IMR-90 (cell line): Measurements from ENCODE around the gene USP12. TPM values are rescaled to one million over a fixed set of nuclear protein-coding genes. Genes with fewer than 3 reads are reported as not detected.

Experiments used
- ATAC-seq: fragments of 200-7000 bp; cut with Tn5 transposase; 2 replicates; pipeline ENCODE4 v1.9.1; 2020; ENCODE audit warnings: low read depth, mild to moderate bottlenecking, moderate library complexity
- BruUV-seq: library from RNA; stranded (reverse); fragments of 400-500 nt; replicated peaks from 2 replicates; lab custom pipeline; 2021; lab: Mats Ljungman, UMichigan
- CTCF ChIA-PET: fragments of 300-600 bp; formaldehyde crosslinking; extraction: SDS; loops from one replicate; lab custom pipeline; 2021; ENCODE audit warnings: antibody characterized with exemption; lab: Yijun Ruan, JAX
- POLR2A ChIA-PET: fragments of 300-600 bp; sonication (Branson Sonifier 250); formaldehyde crosslinking; loops from one replicate; lab custom pipeline; 2022; ENCODE audit warnings: antibody characterized with exemption; ENCODE audit not compliant: unreplicated experiment; lab: Charles Lee
- DNase-seq: peaks from one replicate; pipeline ENCODE4 v3.0.0; 2013
- H2AFZ ChIP-seq: replicated peaks from 2 replicates; pipeline ENCODE3; 2013; ENCODE audit warnings: low read length, mild to moderate bottlenecking; ENCODE audit not compliant: poor library complexity
- H2AK5ac ChIP-seq: 2 replicates; pipeline ENCODE4 v1.6.1; 2013; ENCODE audit warnings: low read depth, low read length, inconsistent platforms
- H2AK9ac ChIP-seq: replicated peaks from 2 replicates; pipeline ENCODE3; 2013; ENCODE audit warnings: mild to moderate bottlenecking, low read depth, low read length, moderate library complexity; ENCODE audit not compliant: poor library complexity
- H2BK120ac ChIP-seq: 2 replicates; pipeline ENCODE4 v1.6.1; 2013; ENCODE audit warnings: low read depth, low read length, inconsistent platforms
- H2BK15ac ChIP-seq: 3 replicates; pipeline ENCODE4 v1.6.1; 2013; ENCODE audit warnings: low read depth, low read length, inconsistent platforms
- H2BK20ac ChIP-seq: 2 replicates; pipeline ENCODE4 v1.6.1; 2013; ENCODE audit warnings: low read depth, mild to moderate bottlenecking, inconsistent platforms, low read length, moderate library complexity
- H2BK5ac ChIP-seq: 2 replicates; pipeline ENCODE4 v1.6.1; 2013; ENCODE audit warnings: mild to moderate bottlenecking, low read depth, low read length, inconsistent platforms; ENCODE audit not compliant: poor library complexity, severe bottlenecking
- H3K14ac ChIP-seq: replicated peaks from 2 replicates; pipeline ENCODE4 v1.6.1; 2013; ENCODE audit warnings: low read depth, low read length, inconsistent platforms
- H3K18ac ChIP-seq: 2 replicates; pipeline ENCODE4 v1.6.1; 2013; ENCODE audit warnings: low read depth, low read length, control low read depth
- H3K23ac ChIP-seq: 2 replicates; pipeline ENCODE4 v1.6.1; 2013; ENCODE audit warnings: low read depth, low read length, inconsistent platforms
- H3K27ac ChIP-seq: 2 replicates; pipeline ENCODE4 v1.5.1; 2013; ENCODE audit warnings: mild to moderate bottlenecking, control low read depth, low read length; ENCODE audit not compliant: insufficient read depth
- H3K27me3 ChIP-seq: 2 replicates; pipeline ENCODE4 v1.6.1; 2013; ENCODE audit warnings: low read length; ENCODE audit not compliant: control insufficient read depth, insufficient read depth
- H3K36me3 ChIP-seq: 2 replicates; pipeline ENCODE4 v1.6.1; 2013; ENCODE audit warnings: low read length, mixed read lengths; ENCODE audit not compliant: control insufficient read depth, insufficient read depth
- H3K4ac ChIP-seq: 2 replicates; pipeline ENCODE4 v1.6.1; 2013; ENCODE audit warnings: low read depth, low read length, inconsistent platforms
- H3K4me1 ChIP-seq: 2 replicates; pipeline ENCODE4 v1.6.1; 2013; ENCODE audit warnings: low read length, mixed read lengths; ENCODE audit not compliant: control insufficient read depth, insufficient read depth
- H3K4me2 ChIP-seq: 2 replicates; pipeline ENCODE4 v1.6.1; 2013; ENCODE audit warnings: low read depth, mild to moderate bottlenecking, control low read depth, low read length, moderate library complexity
- H3K4me3 ChIP-seq: 2 replicates; pipeline ENCODE4 v1.5.1; 2013; ENCODE audit warnings: low read depth, mild to moderate bottlenecking, control low read depth, low read length, moderate library complexity; ENCODE audit not compliant: insufficient read depth
- H3K56ac ChIP-seq: 2 replicates; pipeline ENCODE4 v1.6.1; 2013; ENCODE audit warnings: low read length, inconsistent platforms; ENCODE audit not compliant: insufficient read depth; ENCODE audit errors: extremely low read depth
- H3K79me1 ChIP-seq, 2 experiments: 2 replicates each; pipeline ENCODE4 v1.6.1; 2013; ENCODE audit warnings: low read length in 2 of 2, inconsistent platforms in 1 of 2, low read depth in 1 of 2
- H3K9ac ChIP-seq: 2 replicates; pipeline ENCODE4 v1.6.1; 2013; ENCODE audit warnings: low read depth, low read length, control low read depth
- H3K9me1 ChIP-seq: 2 replicates; pipeline ENCODE4 v1.6.1; 2013; ENCODE audit warnings: low read length, inconsistent platforms; ENCODE audit not compliant: insufficient read depth
- H3K9me3 ChIP-seq: 2 replicates; pipeline ENCODE4 v1.6.1; 2013; ENCODE audit warnings: low read length; ENCODE audit not compliant: control insufficient read depth, insufficient read depth
- H4K20me1 ChIP-seq: 2 replicates; pipeline ENCODE4 v1.6.1; 2013; ENCODE audit warnings: low read length, inconsistent platforms; ENCODE audit not compliant: insufficient read depth
- H4K5ac ChIP-seq: 2 replicates; pipeline ENCODE4 v1.6.1; 2013; ENCODE audit warnings: mild to moderate bottlenecking, low read depth, low read length, control low read depth
- H4K8ac ChIP-seq, 2 experiments: 2 replicates each; pipeline ENCODE4 v1.6.1; 2013; ENCODE audit warnings: low read depth in 2 of 2, low read length in 2 of 2, control low read depth in 1 of 2, inconsistent platforms in 1 of 2
- H4K91ac ChIP-seq: 2 replicates; pipeline ENCODE4 v1.6.1; 2013; ENCODE audit warnings: low read depth, low read length, inconsistent platforms; ENCODE audit not compliant: insufficient read depth
- BHLHE40 ChIP-seq: fragments of 150-350 bp; IDR thresholded peaks from 2 replicates; pipeline ENCODE4 v1.6.1; 2016; ENCODE audit warnings: mild to moderate bottlenecking, low read depth, low read length
- CEBPB ChIP-seq: IDR thresholded peaks from 2 replicates; pipeline ENCODE4 v1.6.1; 2012; ENCODE audit warnings: low read depth, low read length, improper control_type of control experiment
- CHD1 ChIP-seq: IDR thresholded peaks from 2 replicates; pipeline ENCODE4 v1.6.1; 2012; ENCODE audit warnings: low read depth, low read length, improper control_type of control experiment
- MAFK ChIP-seq: IDR thresholded peaks from 2 replicates; pipeline ENCODE4 v1.6.1; 2012; ENCODE audit warnings: low read depth, low read length, improper control_type of control experiment
- MAZ ChIP-seq: IDR thresholded peaks from 2 replicates; pipeline ENCODE4 v1.6.1; 2012; ENCODE audit warnings: low read depth, mild to moderate bottlenecking, low read length, improper control_type of control experiment, moderate library complexity, borderline replicate concordance
- MXI1 ChIP-seq: IDR thresholded peaks from 2 replicates; pipeline ENCODE4 v1.6.1; 2012; ENCODE audit warnings: low read depth, mild to moderate bottlenecking, low read length, moderate library complexity, borderline replicate concordance
- NFE2L2 ChIP-seq: fragments of 150-350 bp; IDR thresholded peaks from 2 replicates; pipeline ENCODE4 v1.6.1; 2016; ENCODE audit warnings: low read depth, mild to moderate bottlenecking, low read length
- POLR2A ChIP-seq: IDR thresholded peaks from 2 replicates; pipeline ENCODE4 v1.6.1; 2012; ENCODE audit warnings: mild to moderate bottlenecking, low read depth, low read length
- RCOR1 ChIP-seq: IDR thresholded peaks from 2 replicates; pipeline ENCODE4 v1.6.1; 2012; ENCODE audit warnings: mild to moderate bottlenecking, low read length, improper control_type of control experiment; ENCODE audit not compliant: insufficient replicate concordance
- WGBS, 2 experiments: methylation state at CpG; one replicate each; pipeline versions ENCODE4 v1.1.5 to v1.1.7; 2013; ENCODE audit warnings: missing lambda C conversion rate in 2 of 2; ENCODE audit not compliant: insufficient read length in 1 of 2; ENCODE audit errors: extremely low coverage in 2 of 2; 5-methylcytosine and 5-hydroxymethylcytosine counted together
- dilution Hi-C: fragments of 300-500 bp; cut with HindIII; formaldehyde crosslinking; loops from one replicate; pipeline ENCODE4 v1.14.3; 2018; ENCODE audit warnings: low sequenced_read_pairs; ENCODE audit not compliant: unreplicated experiment
- in situ Hi-C: fragments of 300-500 bp; cut with MboI; formaldehyde crosslinking; loops from 3 replicates; pipeline ENCODE4 v1.14.3; 2019; ENCODE audit warnings: low sequenced_read_pairs, inconsistent platforms, mixed read lengths
- intact Hi-C: fragments of 100-400 bp; cut with micrococcal nuclease; formaldehyde crosslinking; loops from 2 replicates; pipeline ENCODE4 v1.10.0; 2022
- polyA plus RNA-seq, 3 experiments: library from polyadenylated mRNA; depleted of rRNA; stranded (reverse); fragments of >200 nt; gene quantifications; 2 replicates each; pipeline ENCODE4 v1.2.3, GENCODE V29; 2012; ENCODE audit warnings: low replicate concordance in 1 of 3
- total RNA-seq: library from RNA; depleted of rRNA; stranded (reverse); fragments of >200 nt; gene quantifications from 2 replicates; pipeline ENCODE4 v1.2.3, GENCODE V29; 2012
- TF ChIP-seq, protein P1 (sequence below): fragments of 150-350 bp; IDR thresholded peaks from 2 replicates; pipeline ENCODE4 v1.6.1; 2017; ENCODE audit warnings: mild to moderate bottlenecking, antibody characterized with exemption, low read length, low read depth
- TF ChIP-seq, protein P2 (sequence below): fragments of 150-350 bp; IDR thresholded peaks from 2 replicates; pipeline ENCODE4 v1.6.1; 2016; ENCODE audit warnings: low read depth, mild to moderate bottlenecking, low read length, moderate library complexity, borderline replicate concordance

USP12 gene
- total and polyA plus RNA-seq, 2 of the 4 experiments (the other 2 are of a cell fraction): 11.8 to 16.5 TPM

DNA sequence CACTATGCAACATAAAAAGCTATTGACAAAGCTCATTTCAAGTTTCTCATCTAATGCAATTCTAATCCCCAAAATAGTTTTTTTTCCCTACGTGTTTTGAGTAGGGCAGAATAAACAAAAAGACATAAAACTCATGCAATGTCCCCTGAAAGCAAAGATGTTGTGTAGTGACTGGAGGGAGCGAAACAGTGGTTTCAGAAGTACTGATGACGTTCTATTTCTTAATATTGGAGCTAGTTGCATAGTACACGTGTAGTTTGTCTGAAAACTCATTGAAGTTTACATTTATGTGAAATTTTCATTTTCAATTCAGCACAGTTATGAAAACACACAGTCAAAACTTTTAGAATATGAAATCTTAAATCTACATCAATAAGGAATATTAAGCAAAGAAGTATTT lies 31.6 kb downstream of the USP12 start:
- H3K4me2 ChIP-seq: no peak overlapping the region
- peaks cover 50% of the 10 kb centered on the region for H4K20me1 ChIP-seq
- peaks cover 6% of the 10 kb centered on the region for H3K4me1 ChIP-seq
- H4K8ac ChIP-seq: no peak overlapping the region
- H3K4me3 ChIP-seq: no peak overlapping the region
- CTCF ChIA-PET: no interaction called here
- no TSS peak for BruUV-seq
- no peak overlapping the region for H2BK5ac ChIP-seq
- dilution Hi-C loops (no loop called here), in situ Hi-C loops (no loop called here), intact Hi-C loops (no loop called here)
- peaks cover 8% of the 10 kb centered on the region for H3K9me3 ChIP-seq
- peaks cover 5% of the 10 kb centered on the region; the same call in 1 of the 2 replicates for H3K36me3 ChIP-seq
- H2AK5ac ChIP-seq: no peak overlapping the region
- no peak overlapping the region for H3K4ac ChIP-seq
- H2AK9ac ChIP-seq: no peak overlapping the region
- ATAC-seq: no peak
- peaks cover 6% of the 10 kb centered on the region; the same call in 1 of the 2 replicates for H3K9me1 ChIP-seq
- no peaks in the 10 kb centered on the region for H3K27me3 ChIP-seq
- no peak overlapping the region for H2BK120ac ChIP-seq
- peaks cover 12 to 70% of the 10 kb centered on the region in 2 experiments; a peak in 3 of 4 replicates for H3K79me1 ChIP-seq
- H2BK20ac ChIP-seq: no peak overlapping the region
- no peak overlapping the region for H3K27ac ChIP-seq
- H4K91ac ChIP-seq: no peak overlapping the region
- no peak overlapping the region for H3K23ac ChIP-seq
- WGBS, 2 experiments: no CpG with 5 or more reads among the region's 4 CpGs
- no peak overlapping the region for H3K14ac ChIP-seq
- H2BK15ac ChIP-seq: no peak overlapping the region
- no peak overlapping the region for H3K9ac ChIP-seq
- H4K5ac ChIP-seq: no peak overlapping the region
- no peak overlapping the region for H3K18ac ChIP-seq
- TF ChIP-seq NFE2L2: no peak
- TF ChIP-seq MAFK: no peak
- no peak for TF ChIP-seq MXI1
- no peak for TF ChIP-seq MAZ
- TF ChIP-seq BHLHE40: no peak
- no peak for TF ChIP-seq RCOR1
- TF ChIP-seq CEBPB: no peak
- TF ChIP-seq, protein P1, sequence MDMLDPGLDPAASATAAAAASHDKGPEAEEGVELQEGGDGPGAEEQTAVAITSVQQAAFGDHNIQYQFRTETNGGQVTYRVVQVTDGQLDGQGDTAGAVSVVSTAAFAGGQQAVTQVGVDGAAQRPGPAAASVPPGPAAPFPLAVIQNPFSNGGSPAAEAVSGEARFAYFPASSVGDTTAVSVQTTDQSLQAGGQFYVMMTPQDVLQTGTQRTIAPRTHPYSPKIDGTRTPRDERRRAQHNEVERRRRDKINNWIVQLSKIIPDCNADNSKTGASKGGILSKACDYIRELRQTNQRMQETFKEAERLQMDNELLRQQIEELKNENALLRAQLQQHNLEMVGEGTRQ: no peak
- no peak for TF ChIP-seq CHD1
- no peak for TF ChIP-seq POLR2A
- TF ChIP-seq, protein P2, sequence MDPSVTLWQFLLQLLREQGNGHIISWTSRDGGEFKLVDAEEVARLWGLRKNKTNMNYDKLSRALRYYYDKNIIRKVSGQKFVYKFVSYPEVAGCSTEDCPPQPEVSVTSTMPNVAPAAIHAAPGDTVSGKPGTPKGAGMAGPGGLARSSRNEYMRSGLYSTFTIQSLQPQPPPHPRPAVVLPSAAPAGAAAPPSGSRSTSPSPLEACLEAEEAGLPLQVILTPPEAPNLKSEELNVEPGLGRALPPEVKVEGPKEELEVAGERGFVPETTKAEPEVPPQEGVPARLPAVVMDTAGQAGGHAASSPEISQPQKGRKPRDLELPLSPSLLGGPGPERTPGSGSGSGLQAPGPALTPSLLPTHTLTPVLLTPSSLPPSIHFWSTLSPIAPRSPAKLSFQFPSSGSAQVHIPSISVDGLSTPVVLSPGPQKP: no peak
- H3K56ac ChIP-seq: no peak overlapping the region
- POLR2A ChIA-PET: no interaction called here
- no peak for DNase-seq
- no peak overlapping the region for H2AFZ ChIP-seq
